Measurements from ENCODE around the gene MEG3. TPM values are rescaled to one million over a fixed set of nuclear protein-coding genes. Genes with fewer than 3 reads are reported as not detected.

MEG3 gene
- total RNA-seq, 1 experiment from 2014 or later: 0.72 TPM

GRCh38 chr14:100846309-100846859, 20.5 kb downstream of the MEG3 start:
- no peak for DNase-seq (ENCODE audit: low read depth)

- peak; percentile 44 for DNase-seq (ENCODE audit: low read depth)
Measured at GRCh38 chr14:100849115-100849781, 23.3 kb downstream of the MEG3 start.

GRCh38 chr14:100850841-100851585, 25.1 kb downstream of the MEG3 start:
- DNase-seq (ENCODE audit: low read depth): no peak

GRCh38 chr14:100851586-100851916, 25.6 kb downstream of the MEG3 start:
- no peak for DNase-seq (ENCODE audit: low read depth)

GRCh38 chr14:100851946-100852620, 26.2 kb downstream of the MEG3 start:
- no peak for DNase-seq (ENCODE audit: low read depth)

GRCh38 chr14:100854435-100854834, 28.5 kb downstream of the MEG3 start:
- DNase-seq (ENCODE audit: low read depth): no peak

- DNase-seq (ENCODE audit: low read depth): no peak
Measured at GRCh38 chr14:100855256-100855930, 29.5 kb downstream of the MEG3 start.

GRCh38 chr14:100856056-100856950, 30.4 kb downstream of the MEG3 start:
- no peak for DNase-seq (ENCODE audit: low read depth)

GRCh38 chr14:100857233-100857922, 31.5 kb downstream of the MEG3 start:
- no peak for DNase-seq (ENCODE audit: low read depth)

GRCh38 chr14:100857923-100858837, 32.3 kb downstream of the MEG3 start:
- no peak for DNase-seq (ENCODE audit: low read depth)

GRCh38 chr14:100858838-100859220, 32.9 kb downstream of the MEG3 start:
- DNase-seq (ENCODE audit: low read depth): no peak

GRCh38 chr14:100859781-100860180, 33.9 kb downstream of the MEG3 start:
- no peak for DNase-seq (ENCODE audit: low read depth)

- no peak for DNase-seq (ENCODE audit: low read depth)
Measured at GRCh38 chr14:100860556-100861187, 34.8 kb downstream of the MEG3 start.

GRCh38 chr14:100861188-100861936, 35.4 kb downstream of the MEG3 start:
- DNase-seq (ENCODE audit: low read depth): no peak

- no peak for DNase-seq (ENCODE audit: low read depth)
Measured at GRCh38 chr14:100861937-100862247, 36.0 kb downstream of the MEG3 start.

- no peak for DNase-seq (ENCODE audit: low read depth)
Measured at GRCh38 chr14:100862277-100862676, 36.4 kb downstream of the MEG3 start.

- no peak for DNase-seq (ENCODE audit: low read depth)
Measured at GRCh38 chr14:100862793-100863192, 36.9 kb downstream of the MEG3 start.

- no peak for DNase-seq (ENCODE audit: low read depth)
Measured at GRCh38 chr14:100864206-100864605, 38.3 kb downstream of the MEG3 start.
